ENCODE results near the gene PCED1A. TPM values are rescaled to one million over a fixed set of nuclear protein-coding genes. Genes with fewer than 3 reads are reported as not detected.

The PCED1A gene
- total and polyA plus RNA-seq, 9 of the 15 experiments (the other 6 are each of a cell fraction or from before 2014, with no cell fraction given): 1.5 to 11.5 (median 5.9) TPM

Other genes with a start within 250 kb of the PCED1A start
Only the 7 nearest of the 12 such genes appear.
- 168 and 199 TPM in 2 replicates for gene IDH3B, start 176.4 kb downstream of the PCED1A start, total RNA-seq (2014; rRNA removed)
- gene IDH3B, start 176.4 kb downstream of the PCED1A start, total RNA-seq (2014; rRNA removed; fragmentation: Illumina TruSeq; extraction: Trizol): 122 and 130 TPM in 2 replicates
- gene IDH3B, start 176.4 kb downstream of the PCED1A start, total RNA-seq (2015; rRNA removed; fragmentation: Illumina TruSeq; extraction: Trizol): 130 and 133 TPM in 2 replicates
- gene IDH3B, start 176.4 kb downstream of the PCED1A start, total RNA-seq (2021): 148 and 157 TPM in 2 replicates
- 224 and 343 TPM in 2 replicates for gene IDH3B, start 176.4 kb downstream of the PCED1A start, polyA plus RNA-seq (2011; rRNA removed)
- gene IDH3B, start 176.4 kb downstream of the PCED1A start, polyA plus RNA-seq (2014; fragmentation: Illumina TruSeq; extraction: Trizol): 151 and 155 TPM in 2 replicates
- 10 to 100 TPM; 91.7 to 92.3 TPM for gene IDH3B, start 176.4 kb downstream of the PCED1A start, polyA plus RNA-seq (2014; fragmentation: Nextera tagmentation; extraction: Ambion mirVana)
- 196 and 222 TPM in 2 replicates for gene IDH3B, start 176.4 kb downstream of the PCED1A start, polyA plus RNA-seq (2014; rRNA removed)
- 0.09 TPM in 1 of 2 replicates, not detected in the other for gene EBF4, start 147.9 kb downstream of the PCED1A start, total RNA-seq (2014; rRNA removed)
- not detected in 2 replicates for gene EBF4, start 147.9 kb downstream of the PCED1A start, total RNA-seq (2014; rRNA removed; fragmentation: Illumina TruSeq; extraction: Trizol)
- gene EBF4, start 147.9 kb downstream of the PCED1A start, total RNA-seq (2015; rRNA removed; fragmentation: Illumina TruSeq; extraction: Trizol): not detected in 2 replicates
- not detected in 2 replicates for gene EBF4, start 147.9 kb downstream of the PCED1A start, total RNA-seq (2021)
- 0.04 TPM in 1 of 2 replicates, not detected in the other for gene EBF4, start 147.9 kb downstream of the PCED1A start, polyA plus RNA-seq (2011; rRNA removed)
- gene EBF4, start 147.9 kb downstream of the PCED1A start, polyA plus RNA-seq (2014; fragmentation: Illumina TruSeq; extraction: Trizol): not detected in 2 replicates
- gene EBF4, start 147.9 kb downstream of the PCED1A start, polyA plus RNA-seq (2014; fragmentation: Nextera tagmentation; extraction: Ambion mirVana): not detected
- gene EBF4, start 147.9 kb downstream of the PCED1A start, polyA plus RNA-seq (2014; rRNA removed): not detected in 2 replicates
- gene CPXM1, start 40.0 kb downstream of the PCED1A start, total RNA-seq (2014; rRNA removed): 0.32 and 0.41 TPM in 2 replicates
- 0.07 and 0.13 TPM in 2 replicates for gene CPXM1, start 40.0 kb downstream of the PCED1A start, total RNA-seq (2014; rRNA removed; fragmentation: Illumina TruSeq; extraction: Trizol)
- 0.04 TPM in 1 of 2 replicates, not detected in the other for gene CPXM1, start 40.0 kb downstream of the PCED1A start, total RNA-seq (2015; rRNA removed; fragmentation: Illumina TruSeq; extraction: Trizol)
- 0.47 and 0.49 TPM in 2 replicates for gene CPXM1, start 40.0 kb downstream of the PCED1A start, total RNA-seq (2021)
- gene CPXM1, start 40.0 kb downstream of the PCED1A start, polyA plus RNA-seq (2011; rRNA removed): 1.1 and 4.5 TPM in 2 replicates
- 0.45 and 0.50 TPM in 2 replicates for gene CPXM1, start 40.0 kb downstream of the PCED1A start, polyA plus RNA-seq (2014; fragmentation: Illumina TruSeq; extraction: Trizol)
- gene CPXM1, start 40.0 kb downstream of the PCED1A start, polyA plus RNA-seq (2014; fragmentation: Nextera tagmentation; extraction: Ambion mirVana): not detected
- 0.28 and 0.37 TPM in 2 replicates for gene CPXM1, start 40.0 kb downstream of the PCED1A start, polyA plus RNA-seq (2014; rRNA removed)
- not detected in 2 replicates for gene C20orf141, start 25.7 kb downstream of the PCED1A start, total RNA-seq (2014; rRNA removed)
- gene C20orf141, start 25.7 kb downstream of the PCED1A start, total RNA-seq (2014; rRNA removed; fragmentation: Illumina TruSeq; extraction: Trizol): not detected in 2 replicates
- not detected in 2 replicates for gene C20orf141, start 25.7 kb downstream of the PCED1A start, total RNA-seq (2015; rRNA removed; fragmentation: Illumina TruSeq; extraction: Trizol)
- gene C20orf141, start 25.7 kb downstream of the PCED1A start, total RNA-seq (2021): not detected in 2 replicates
- not detected in 2 replicates for gene C20orf141, start 25.7 kb downstream of the PCED1A start, polyA plus RNA-seq (2011; rRNA removed)
- not detected in 2 replicates for gene C20orf141, start 25.7 kb downstream of the PCED1A start, polyA plus RNA-seq (2014; fragmentation: Illumina TruSeq; extraction: Trizol)
- not detected for gene C20orf141, start 25.7 kb downstream of the PCED1A start, polyA plus RNA-seq (2014; fragmentation: Nextera tagmentation; extraction: Ambion mirVana)
- gene C20orf141, start 25.7 kb downstream of the PCED1A start, polyA plus RNA-seq (2014; rRNA removed): not detected in 2 replicates
- gene TMEM239, start 24.3 kb downstream of the PCED1A start, total RNA-seq (2014; rRNA removed): not detected in 2 replicates
- not detected in 2 replicates for gene TMEM239, start 24.3 kb downstream of the PCED1A start, total RNA-seq (2014; rRNA removed; fragmentation: Illumina TruSeq; extraction: Trizol)
- gene TMEM239, start 24.3 kb downstream of the PCED1A start, total RNA-seq (2015; rRNA removed; fragmentation: Illumina TruSeq; extraction: Trizol): not detected in 2 replicates
- gene TMEM239, start 24.3 kb downstream of the PCED1A start, total RNA-seq (2021): not detected in 2 replicates
- gene TMEM239, start 24.3 kb downstream of the PCED1A start, polyA plus RNA-seq (2011; rRNA removed): not detected in 2 replicates
- not detected in 2 replicates for gene TMEM239, start 24.3 kb downstream of the PCED1A start, polyA plus RNA-seq (2014; fragmentation: Illumina TruSeq; extraction: Trizol)
- gene TMEM239, start 24.3 kb downstream of the PCED1A start, polyA plus RNA-seq (2014; fragmentation: Nextera tagmentation; extraction: Ambion mirVana): not detected
- gene TMEM239, start 24.3 kb downstream of the PCED1A start, polyA plus RNA-seq (2014; rRNA removed): not detected in 2 replicates
- 16.7 and 18.7 TPM in 2 replicates for gene VPS16, start 90 bp upstream of the PCED1A start, total RNA-seq (2014; rRNA removed)
- 7.0 and 11.3 TPM in 2 replicates for gene VPS16, start 90 bp upstream of the PCED1A start, total RNA-seq (2014; rRNA removed; fragmentation: Illumina TruSeq; extraction: Trizol)
- gene VPS16, start 90 bp upstream of the PCED1A start, total RNA-seq (2015; rRNA removed; fragmentation: Illumina TruSeq; extraction: Trizol): 13.8 and 15.3 TPM in 2 replicates
- gene VPS16, start 90 bp upstream of the PCED1A start, total RNA-seq (2021): 22.4 and 24.7 TPM in 2 replicates
- 18.0 and 35.5 TPM in 2 replicates for gene VPS16, start 90 bp upstream of the PCED1A start, polyA plus RNA-seq (2011; rRNA removed)
- gene VPS16, start 90 bp upstream of the PCED1A start, polyA plus RNA-seq (2014; fragmentation: Illumina TruSeq; extraction: Trizol): 14.0 and 15.4 TPM in 2 replicates
- gene VPS16, start 90 bp upstream of the PCED1A start, polyA plus RNA-seq (2014; fragmentation: Nextera tagmentation; extraction: Ambion mirVana): 10 to 100 TPM in 1 of 2 experiments, 1 to 10 TPM in 1; 6.8 to 10.2 TPM
- 19.2 and 19.6 TPM in 2 replicates for gene VPS16, start 90 bp upstream of the PCED1A start, polyA plus RNA-seq (2014; rRNA removed)
- gene PTPRA, start 32.8 kb upstream of the PCED1A start, total RNA-seq (2014; rRNA removed): 28.0 and 30.9 TPM in 2 replicates
- 27.1 and 30.2 TPM in 2 replicates for gene PTPRA, start 32.8 kb upstream of the PCED1A start, total RNA-seq (2014; rRNA removed; fragmentation: Illumina TruSeq; extraction: Trizol)
- gene PTPRA, start 32.8 kb upstream of the PCED1A start, total RNA-seq (2015; rRNA removed; fragmentation: Illumina TruSeq; extraction: Trizol): 26.4 and 26.5 TPM in 2 replicates
- gene PTPRA, start 32.8 kb upstream of the PCED1A start, total RNA-seq (2021): 36.3 and 38.3 TPM in 2 replicates
- gene PTPRA, start 32.8 kb upstream of the PCED1A start, polyA plus RNA-seq (2011; rRNA removed): 75.5 and 80.5 TPM in 2 replicates
- 59.4 and 78.9 TPM in 2 replicates for gene PTPRA, start 32.8 kb upstream of the PCED1A start, polyA plus RNA-seq (2014; fragmentation: Illumina TruSeq; extraction: Trizol)
- 1 to 10 TPM; 3.4 to 6.2 TPM for gene PTPRA, start 32.8 kb upstream of the PCED1A start, polyA plus RNA-seq (2014; fragmentation: Nextera tagmentation; extraction: Ambion mirVana)
- 29.4 and 36.2 TPM in 2 replicates for gene PTPRA, start 32.8 kb upstream of the PCED1A start, polyA plus RNA-seq (2014; rRNA removed)